Panc1 (cell line): ENCODE measurements around the gene ARPC2. TPM values are rescaled to one million over a fixed set of nuclear protein-coding genes. Genes with fewer than 3 reads are reported as not detected.

Experiments
- ATAC-seq: fragments of 200-7000 bp; cut with Tn5 transposase; 2 replicates; pipeline ENCODE4 v1.9.1; 2020; ENCODE audit warnings: mild to moderate bottlenecking, moderate library complexity
- Bru-seq: library from RNA; stranded (reverse); fragments of 400-500 nt; gene quantifications from one replicate; lab custom pipeline; 2021; lab: Mats Ljungman, UMichigan
- BruChase-seq, 2 experiments: library from RNA; stranded (reverse); fragments of 400-500 nt; gene quantifications; one replicate each; lab custom pipeline; 2021; lab: Mats Ljungman, UMichigan
- BruUV-seq: library from RNA; stranded (reverse); fragments of 400-500 nt; replicated peaks from 2 replicates; lab custom pipeline; 2021; lab: Mats Ljungman, UMichigan
- CTCF ChIA-PET: fragments of 300-600 bp; sonication (Branson Sonifier 250); formaldehyde crosslinking; loops from one replicate; lab custom pipeline; 2022; ENCODE audit warnings: antibody characterized with exemption; lab: Charles Lee
- POLR2A ChIA-PET: fragments of 300-600 bp; sonication (Branson Sonifier 250); formaldehyde crosslinking; loops from one replicate; lab custom pipeline; 2022; ENCODE audit warnings: antibody characterized with exemption; lab: Charles Lee
- DNase-seq: peaks from one replicate; pipeline ENCODE4 v3.0.0-alpha.2; 2010; ENCODE audit warnings: low read depth, low spot score
- H3K27ac ChIP-seq: 2 replicates; pipeline ENCODE4 v1.5.1; 2011; ENCODE audit warnings: mild to moderate bottlenecking, low read length, inconsistent platforms
- H3K27me3 ChIP-seq: fragments of 200-500 bp; sonication (Bioruptor generic); 2 replicates; pipeline ENCODE4 v1.6.0; 2014; ENCODE audit warnings: low read length, inconsistent platforms; ENCODE audit not compliant: control insufficient read depth, insufficient read depth
- H3K36me3 ChIP-seq: fragments of 200-500 bp; sonication (Bioruptor generic); 2 replicates; pipeline ENCODE4 v1.5.1; 2014; ENCODE audit warnings: inconsistent platforms, mild to moderate bottlenecking, low read length, moderate library complexity; ENCODE audit not compliant: control insufficient read depth, insufficient read depth
- H3K4me1 ChIP-seq: 2 replicates; pipeline ENCODE4 v1.5.1; 2011; ENCODE audit warnings: inconsistent platforms, mild to moderate bottlenecking, low read length, moderate library complexity; ENCODE audit not compliant: control insufficient read depth, insufficient read depth
- H3K4me3 ChIP-seq, 2 experiments: 2 replicates each; pipeline ENCODE4 v1.5.1; 2011 to 2012; ENCODE audit warnings: low read depth in 2 of 2, low read length in 2 of 2, mild to moderate bottlenecking in 2 of 2, inconsistent platforms in 1 of 2, moderate library complexity in 1 of 2
- H3K9me3 ChIP-seq: fragments of 200-500 bp; sonication (Bioruptor generic); 2 replicates; pipeline ENCODE4 v1.5.1; 2014; ENCODE audit warnings: low read depth, mild to moderate bottlenecking, inconsistent platforms, low read length, moderate library complexity; ENCODE audit not compliant: control insufficient read depth, insufficient read depth
- POLR2AphosphoS5 ChIP-seq: IDR thresholded peaks from 2 replicates; pipeline ENCODE4 v1.6.1; 2012; ENCODE audit warnings: mild to moderate bottlenecking, low read depth, low read length, moderate library complexity
- SIN3A ChIP-seq: IDR thresholded peaks from 2 replicates; pipeline ENCODE4 v1.6.1; 2012; ENCODE audit warnings: low read depth, mild to moderate bottlenecking, low read length, moderate library complexity, borderline replicate concordance; ENCODE audit not compliant: insufficient read depth
- TCF7L2 ChIP-seq: IDR thresholded peaks from 2 replicates; pipeline ENCODE4 v1.6.1; 2011; ENCODE audit warnings: mild to moderate bottlenecking, low read depth, low read length, inconsistent platforms
- in situ Hi-C: cut with HindIII; loops from 2 replicates; pipeline ENCODE4 v1.10.0; 2016; ENCODE audit warnings: low sequenced_read_pairs, low pct_unique_long_range_greater_than_20kb
- intact Hi-C: fragments of 100-400 bp; cut with micrococcal nuclease; formaldehyde crosslinking; loops from one replicate; pipeline ENCODE4 v1.10.0; 2022; ENCODE audit not compliant: unreplicated experiment
- long read RNA-seq: library from polyadenylated mRNA; unstranded; transcript quantifications from one replicate; pipeline ENCODE4 v2.0.0, GENCODE V29; 2021; ENCODE audit not compliant: unreplicated experiment
- polyA plus RNA-seq: library from polyadenylated mRNA; unstranded; fragments of >200 nt; gene quantifications from one replicate; pipeline ENCODE4 v1.2.1, GENCODE V29; 2012; ENCODE audit warnings: missing spikeins; ENCODE audit not compliant: insufficient read length
- total RNA-seq: library from RNA; stranded (reverse); gene quantifications from one replicate; pipeline ENCODE4 v1.2.1, GENCODE V29; 2021; ENCODE audit not compliant: unreplicated experiment
- TF ChIP-seq, protein P1 (sequence below), 2 experiments: IDR thresholded peaks; 2 replicates each; pipeline ENCODE4 v1.6.1; 2011 to 2012; ENCODE audit warnings: low read depth in 2 of 2, control low read depth in 1 of 2, low read length in 1 of 2, mild to moderate bottlenecking in 1 of 2, moderate library complexity in 1 of 2; ENCODE audit not compliant: insufficient read depth in 1 of 2
- TF ChIP-seq, protein P2 (sequence below): fragments of 450-650 bp; IDR thresholded peaks from 2 replicates; pipeline ENCODE4 v1.5.1; 2017; ENCODE audit warnings: mild to moderate bottlenecking

The ARPC2 gene
- total RNA-seq (248 TPM), Bru-seq, nascent RNA (percentile 94 among the genes with signal in this experiment), BruChase-seq, experiment 1, labeled RNA remaining after a 2-hour chase (percentile 90 among the genes with signal in this experiment), BruChase-seq, experiment 2, labeled RNA remaining after a 6-hour chase (percentile 91 among the genes with signal in this experiment)
- polyA plus RNA-seq: 273 TPM
- long read RNA-seq, transcript ARPC2-201 (10 exons, 1,605 nt): minor isoform, 18 of 697 reads
- long read RNA-seq, transcript ARPC2-216 (2 exons, 550 nt): minor isoform, 19 of 697 reads
- long read RNA-seq, transcript ARPC2-202 (11 exons, 1,505 nt): major isoform, 534 of 697 reads
- long read RNA-seq, partial matches to known transcripts: 89 of 697 reads
- long read RNA-seq, other reads (novel, unspliced or antisense): 32 of 697 reads

DNA sequence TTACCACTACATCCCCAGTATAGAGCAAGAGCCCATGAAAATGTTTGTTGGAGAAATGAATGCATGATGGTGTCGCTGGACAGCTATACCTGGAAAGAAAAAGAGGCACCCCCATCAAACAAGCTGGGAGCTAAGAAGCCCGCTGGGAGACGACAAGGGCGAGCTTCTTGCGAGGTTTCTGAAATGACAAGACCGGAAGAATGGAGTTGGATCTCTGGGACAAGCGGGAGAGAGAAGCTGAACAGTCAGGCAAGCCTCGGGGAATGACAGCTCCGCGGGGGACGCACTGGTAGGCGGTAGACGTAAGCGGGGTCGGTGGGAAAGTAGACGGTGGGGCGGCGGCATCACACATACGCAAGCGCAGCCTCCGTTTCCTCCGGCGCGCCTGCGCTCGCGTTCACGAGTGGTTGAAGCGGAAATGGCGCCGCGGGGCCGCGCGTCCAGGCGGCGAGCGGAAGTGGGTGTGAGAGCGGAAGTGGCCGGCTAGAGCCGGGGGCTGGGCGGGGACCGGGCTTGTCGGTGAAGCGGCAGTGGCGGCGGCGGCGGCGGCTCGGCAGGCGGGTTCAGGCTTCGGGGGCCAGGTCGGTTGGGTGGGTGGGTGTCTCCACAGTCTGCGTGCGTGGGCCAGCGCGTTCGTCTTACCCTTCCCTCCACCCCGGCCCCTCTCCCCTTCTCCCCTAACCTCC lies at the start of gene ARPC2:
ARPC2 (plus strand) TSS at position 516 of the 686 bp plus-strand sequence. CDS start 282 bp downstream, outside the sequence.
- peak; percentile 97 for ATAC-seq
- H3K4me3 ChIP-seq: peak within 1 kb of the TSS; percentile 97
- no TSS peak for BruUV-seq
- TF ChIP-seq SIN3A (no peak; the same call in 1 of the 2 replicates), TCF7L2 (0 out of 2 replicates have a peak, but pooled peaks have one; percentile 26), POLR2AphosphoS5 (peak; percentile 83)
- TF ChIP-seq, protein P1, sequence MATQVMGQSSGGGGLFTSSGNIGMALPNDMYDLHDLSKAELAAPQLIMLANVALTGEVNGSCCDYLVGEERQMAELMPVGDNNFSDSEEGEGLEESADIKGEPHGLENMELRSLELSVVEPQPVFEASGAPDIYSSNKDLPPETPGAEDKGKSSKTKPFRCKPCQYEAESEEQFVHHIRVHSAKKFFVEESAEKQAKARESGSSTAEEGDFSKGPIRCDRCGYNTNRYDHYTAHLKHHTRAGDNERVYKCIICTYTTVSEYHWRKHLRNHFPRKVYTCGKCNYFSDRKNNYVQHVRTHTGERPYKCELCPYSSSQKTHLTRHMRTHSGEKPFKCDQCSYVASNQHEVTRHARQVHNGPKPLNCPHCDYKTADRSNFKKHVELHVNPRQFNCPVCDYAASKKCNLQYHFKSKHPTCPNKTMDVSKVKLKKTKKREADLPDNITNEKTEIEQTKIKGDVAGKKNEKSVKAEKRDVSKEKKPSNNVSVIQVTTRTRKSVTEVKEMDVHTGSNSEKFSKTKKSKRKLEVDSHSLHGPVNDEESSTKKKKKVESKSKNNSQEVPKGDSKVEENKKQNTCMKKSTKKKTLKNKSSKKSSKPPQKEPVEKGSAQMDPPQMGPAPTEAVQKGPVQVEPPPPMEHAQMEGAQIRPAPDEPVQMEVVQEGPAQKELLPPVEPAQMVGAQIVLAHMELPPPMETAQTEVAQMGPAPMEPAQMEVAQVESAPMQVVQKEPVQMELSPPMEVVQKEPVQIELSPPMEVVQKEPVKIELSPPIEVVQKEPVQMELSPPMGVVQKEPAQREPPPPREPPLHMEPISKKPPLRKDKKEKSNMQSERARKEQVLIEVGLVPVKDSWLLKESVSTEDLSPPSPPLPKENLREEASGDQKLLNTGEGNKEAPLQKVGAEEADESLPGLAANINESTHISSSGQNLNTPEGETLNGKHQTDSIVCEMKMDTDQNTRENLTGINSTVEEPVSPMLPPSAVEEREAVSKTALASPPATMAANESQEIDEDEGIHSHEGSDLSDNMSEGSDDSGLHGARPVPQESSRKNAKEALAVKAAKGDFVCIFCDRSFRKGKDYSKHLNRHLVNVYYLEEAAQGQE (IDR thresholded peaks at IDR 0.05; ENCODE audit: insufficient read depth in 1 of 2, low read depth in 2 of 2, low read length in 1 of 2): no peak
- TF ChIP-seq, protein P2, sequence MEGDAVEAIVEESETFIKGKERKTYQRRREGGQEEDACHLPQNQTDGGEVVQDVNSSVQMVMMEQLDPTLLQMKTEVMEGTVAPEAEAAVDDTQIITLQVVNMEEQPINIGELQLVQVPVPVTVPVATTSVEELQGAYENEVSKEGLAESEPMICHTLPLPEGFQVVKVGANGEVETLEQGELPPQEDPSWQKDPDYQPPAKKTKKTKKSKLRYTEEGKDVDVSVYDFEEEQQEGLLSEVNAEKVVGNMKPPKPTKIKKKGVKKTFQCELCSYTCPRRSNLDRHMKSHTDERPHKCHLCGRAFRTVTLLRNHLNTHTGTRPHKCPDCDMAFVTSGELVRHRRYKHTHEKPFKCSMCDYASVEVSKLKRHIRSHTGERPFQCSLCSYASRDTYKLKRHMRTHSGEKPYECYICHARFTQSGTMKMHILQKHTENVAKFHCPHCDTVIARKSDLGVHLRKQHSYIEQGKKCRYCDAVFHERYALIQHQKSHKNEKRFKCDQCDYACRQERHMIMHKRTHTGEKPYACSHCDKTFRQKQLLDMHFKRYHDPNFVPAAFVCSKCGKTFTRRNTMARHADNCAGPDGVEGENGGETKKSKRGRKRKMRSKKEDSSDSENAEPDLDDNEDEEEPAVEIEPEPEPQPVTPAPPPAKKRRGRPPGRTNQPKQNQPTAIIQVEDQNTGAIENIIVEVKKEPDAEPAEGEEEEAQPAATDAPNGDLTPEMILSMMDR: no peak
- ChIA-PET POLR2A (no interaction called here), CTCF (no interaction called here)
- H3K36me3 ChIP-seq: peaks cover 7% of the 10 kb centered on the region
- intact Hi-C loops (no loop called here), in situ Hi-C loops (no loop called here)
- H3K27ac ChIP-seq: peak within 1 kb of the TSS; percentile 92
- peaks cover 28% of the 10 kb centered on the region for H3K4me1 ChIP-seq
- DNase-seq: peak; percentile 59
- no peaks in the 10 kb centered on the region for H3K27me3 ChIP-seq
- no peaks in the 10 kb centered on the region for H3K9me3 ChIP-seq

DNA sequence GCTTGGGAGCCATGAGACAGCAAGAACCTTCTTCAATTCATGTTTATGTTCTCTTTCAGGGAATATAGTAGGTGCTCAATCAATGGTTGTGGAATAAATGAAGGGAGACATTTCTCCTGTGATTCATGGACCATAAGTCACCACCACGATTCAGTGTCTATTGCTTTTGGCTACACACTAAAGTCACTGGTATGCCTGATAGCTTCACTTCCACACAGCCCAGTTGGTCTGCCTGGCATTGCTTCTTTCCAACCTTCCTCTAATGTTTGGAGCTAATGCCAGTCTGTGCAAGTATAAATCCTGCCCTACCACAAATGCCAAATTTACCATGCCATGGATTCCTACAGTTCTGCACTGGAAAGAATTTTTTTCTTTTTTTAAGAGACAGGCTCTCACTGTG lies 49.0 kb upstream of the ARPC2 start:
- BruUV-seq: no TSS peak
- Histone ChIP-seq H3K36me3 (no peaks in the 10 kb centered on the region), H3K4me1 (no peaks in the 10 kb centered on the region), H3K27ac (no peak overlapping the region), H3K4me3 (no peak overlapping the region), H3K27me3 (peaks cover 5% of the 10 kb centered on the region; the same call in 1 of the 2 replicates), H3K9me3 (no peaks in the 10 kb centered on the region)
- DNase-seq: no peak
- no peak for ATAC-seq
- in situ Hi-C loops (no loop called here), intact Hi-C loops (no loop called here)
- ChIA-PET POLR2A (no interaction called here), CTCF (interaction anchor here (0.9 kb wide), 1 partner anchor 43 kb away, joined by 3 read pairs; the partner anchor contains the start of gene CXCR2)
- TF ChIP-seq TCF7L2: no peak
- TF ChIP-seq, protein P2: no peak
- no peak for TF ChIP-seq SIN3A
- TF ChIP-seq, protein P1 (IDR thresholded peaks at IDR 0.05; ENCODE audit: insufficient read depth in 1 of 2, low read depth in 2 of 2, low read length in 1 of 2): no peak
- no peak for TF ChIP-seq POLR2AphosphoS5
